Cardiac fibroblast (primary cell): ENCODE results near the gene CLDN22.

Experiments
- DNase-seq, 2 donors: peaks; one replicate each; pipeline versions ENCODE4 v3.0.0 to v3.0.0-alpha.2; 2010; ENCODE audit warnings: low read depth in 2 of 2
- H3K4me3 ChIP-seq, 2 donors: replicated peaks in 1 of 2; 1 replicate in 1 of 2; 2 replicates in 1 of 2; pipeline ENCODE4 v1.5.1; 2011; ENCODE audit warnings: low read depth in 2 of 2, low read length in 2 of 2, mild to moderate bottlenecking in 2 of 2, moderate library complexity in 1 of 2
- TF ChIP-seq, protein P1 (sequence below): IDR thresholded peaks from one replicate; pipeline ENCODE4 v1.5.1; 2011; ENCODE audit warnings: low read depth, mild to moderate bottlenecking, low read length, inconsistent platforms

Gene CLDN22

DNA sequence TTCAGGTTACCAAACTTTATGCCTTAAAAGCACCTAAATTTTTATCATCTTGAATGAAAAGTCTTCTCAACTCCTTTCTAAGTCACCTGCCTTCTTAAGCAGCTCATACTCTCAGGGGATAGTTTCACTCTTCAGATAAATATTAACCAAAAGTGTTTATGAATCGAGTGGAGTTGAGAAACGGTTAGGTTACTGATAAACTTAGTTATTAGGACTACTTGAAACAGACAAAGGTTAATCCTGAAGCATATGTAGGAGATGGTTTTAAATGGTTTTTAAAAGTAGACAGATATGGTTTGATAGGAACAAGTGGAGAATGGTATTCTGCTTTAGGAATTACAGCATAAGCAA lies 32.8 kb downstream of the CLDN22 start:
- TF ChIP-seq, protein P1, sequence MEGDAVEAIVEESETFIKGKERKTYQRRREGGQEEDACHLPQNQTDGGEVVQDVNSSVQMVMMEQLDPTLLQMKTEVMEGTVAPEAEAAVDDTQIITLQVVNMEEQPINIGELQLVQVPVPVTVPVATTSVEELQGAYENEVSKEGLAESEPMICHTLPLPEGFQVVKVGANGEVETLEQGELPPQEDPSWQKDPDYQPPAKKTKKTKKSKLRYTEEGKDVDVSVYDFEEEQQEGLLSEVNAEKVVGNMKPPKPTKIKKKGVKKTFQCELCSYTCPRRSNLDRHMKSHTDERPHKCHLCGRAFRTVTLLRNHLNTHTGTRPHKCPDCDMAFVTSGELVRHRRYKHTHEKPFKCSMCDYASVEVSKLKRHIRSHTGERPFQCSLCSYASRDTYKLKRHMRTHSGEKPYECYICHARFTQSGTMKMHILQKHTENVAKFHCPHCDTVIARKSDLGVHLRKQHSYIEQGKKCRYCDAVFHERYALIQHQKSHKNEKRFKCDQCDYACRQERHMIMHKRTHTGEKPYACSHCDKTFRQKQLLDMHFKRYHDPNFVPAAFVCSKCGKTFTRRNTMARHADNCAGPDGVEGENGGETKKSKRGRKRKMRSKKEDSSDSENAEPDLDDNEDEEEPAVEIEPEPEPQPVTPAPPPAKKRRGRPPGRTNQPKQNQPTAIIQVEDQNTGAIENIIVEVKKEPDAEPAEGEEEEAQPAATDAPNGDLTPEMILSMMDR = no peak
- no peak overlapping the region for H3K4me3 ChIP-seq
- DNase-seq = no peak

DNA sequence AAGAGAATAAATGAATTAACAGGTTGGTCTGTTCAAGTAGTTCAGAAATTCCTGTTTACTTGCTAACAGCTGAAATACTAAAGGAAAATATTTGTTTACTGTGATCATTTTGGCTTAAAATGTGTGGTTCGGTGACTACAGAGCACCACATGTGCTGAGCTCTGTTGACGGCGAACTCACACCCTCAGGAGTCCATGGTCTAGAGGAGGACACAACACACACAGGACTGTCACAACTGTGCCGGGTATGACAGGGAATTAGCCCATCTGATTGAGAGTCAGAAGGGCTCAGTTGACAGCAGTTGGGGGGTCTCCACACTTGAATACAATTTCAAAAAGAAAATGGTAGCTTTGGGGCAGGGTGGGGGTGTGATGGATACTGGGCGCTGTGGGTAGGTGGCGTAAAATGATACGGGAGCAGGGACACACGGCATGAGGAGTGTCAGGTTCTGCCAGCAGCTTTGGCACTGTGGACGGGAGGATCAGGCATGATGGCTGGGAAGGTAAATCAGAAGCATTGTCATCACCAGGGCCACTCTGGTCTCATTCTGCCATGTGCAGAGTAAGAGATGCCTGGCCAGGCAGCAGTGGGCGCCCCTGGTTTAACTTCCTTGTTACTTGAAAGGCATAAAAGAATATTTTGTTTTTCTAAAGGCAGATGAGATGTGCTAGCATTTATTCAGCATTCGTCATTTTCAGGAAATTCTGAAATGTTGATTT lies 33.3 kb downstream of the CLDN22 start:
- TF ChIP-seq, protein P1 = no peak
- DNase-seq = no peak
- H3K4me3 ChIP-seq = no peak overlapping the region

DNA sequence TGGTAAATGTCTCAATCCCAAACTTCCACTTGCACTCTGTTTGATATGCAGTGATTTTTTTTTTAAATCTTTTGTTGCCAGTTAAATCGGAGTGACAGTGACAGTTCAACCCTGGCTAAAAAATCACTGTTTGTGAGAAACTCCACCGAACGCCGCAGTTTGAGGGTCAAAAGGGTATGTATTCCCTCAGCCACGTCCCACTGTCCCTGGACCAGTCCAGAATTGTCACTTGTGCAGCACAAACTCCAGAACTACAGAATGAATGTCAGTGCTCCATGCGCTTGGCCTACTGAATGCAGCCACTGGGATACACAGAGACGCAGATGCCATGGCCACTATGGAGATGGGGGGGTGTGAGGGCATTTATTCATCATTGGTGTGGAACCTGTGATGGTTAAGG lies 34.2 kb downstream of the CLDN22 start:
- TF ChIP-seq, protein P1 = no peak
- no peak overlapping the region for H3K4me3 ChIP-seq
- DNase-seq = no peak

DNA sequence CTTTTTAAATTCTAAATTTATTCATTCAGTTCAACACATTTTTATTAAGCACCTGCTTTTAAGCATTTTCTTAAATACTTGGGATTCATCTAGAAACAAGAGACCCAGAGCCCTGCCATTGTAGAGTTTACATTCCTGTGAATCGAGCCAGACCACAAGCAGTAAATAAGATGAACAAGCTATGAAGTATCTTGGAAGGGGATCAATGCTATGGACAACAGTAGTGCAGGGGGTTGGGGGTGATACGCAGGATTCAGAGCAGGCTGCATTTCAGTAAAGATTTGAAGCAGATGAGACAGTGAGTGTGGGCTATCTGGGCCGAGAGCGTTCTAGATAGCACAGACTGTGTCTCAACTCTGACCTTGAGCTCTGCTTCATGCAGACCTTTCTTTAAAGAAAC lies 35.1 kb downstream of the CLDN22 start:
- H3K4me3 ChIP-seq = no peak overlapping the region
- peak in 1 of 2 donors; percentile 27 for DNase-seq
- TF ChIP-seq, protein P1 = no peak

DNA sequence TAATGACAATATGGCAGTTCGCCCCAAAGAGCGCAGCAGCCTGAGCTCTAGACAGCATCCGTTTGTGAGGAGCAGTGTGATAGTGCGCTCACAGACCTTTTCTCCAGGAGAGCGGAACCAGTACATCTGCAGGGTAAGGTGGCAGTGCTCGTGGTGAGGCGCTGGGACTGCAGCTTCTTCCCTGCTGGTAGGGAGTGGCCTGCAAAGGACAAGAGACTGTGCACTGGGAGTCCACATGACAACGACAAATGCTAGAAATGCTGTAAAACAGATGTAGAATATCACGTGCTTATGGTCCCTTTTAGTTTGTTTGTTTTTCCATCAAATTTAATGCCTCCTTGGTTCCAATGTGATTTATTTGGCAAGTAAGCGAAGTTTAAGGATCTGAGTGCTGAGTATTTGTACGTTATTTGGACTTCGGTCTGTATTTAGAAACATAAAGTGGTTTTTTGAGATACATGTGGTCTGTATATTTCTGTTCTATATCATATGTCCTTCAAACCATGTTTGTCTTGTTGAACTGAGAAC lies 35.8 kb downstream of the CLDN22 start:
- no peak for DNase-seq
- TF ChIP-seq, protein P1 = no peak
- H3K4me3 ChIP-seq = no peak overlapping the region

DNA sequence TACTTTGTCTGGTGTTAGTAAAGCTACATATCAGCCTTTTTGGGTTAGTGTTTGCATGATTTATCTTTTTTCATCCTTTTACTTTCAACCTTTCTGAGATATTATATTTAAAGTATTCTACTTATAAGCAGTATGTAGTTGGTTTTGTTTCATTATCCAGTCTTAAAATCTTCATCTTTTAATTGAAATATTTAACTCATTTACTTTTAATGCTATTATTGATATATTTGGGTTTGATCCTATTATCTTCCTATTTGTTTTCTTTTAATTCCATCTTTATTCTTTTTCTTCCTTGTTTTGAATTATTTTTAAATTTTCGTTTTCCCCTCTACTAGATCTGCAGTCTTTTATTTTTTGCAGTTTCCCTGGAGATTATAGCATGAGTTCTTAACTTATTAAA lies 44.0 kb downstream of the CLDN22 start:
- no peak for DNase-seq
- TF ChIP-seq, protein P1 = no peak
- H3K4me3 ChIP-seq = no peak overlapping the region

DNA sequence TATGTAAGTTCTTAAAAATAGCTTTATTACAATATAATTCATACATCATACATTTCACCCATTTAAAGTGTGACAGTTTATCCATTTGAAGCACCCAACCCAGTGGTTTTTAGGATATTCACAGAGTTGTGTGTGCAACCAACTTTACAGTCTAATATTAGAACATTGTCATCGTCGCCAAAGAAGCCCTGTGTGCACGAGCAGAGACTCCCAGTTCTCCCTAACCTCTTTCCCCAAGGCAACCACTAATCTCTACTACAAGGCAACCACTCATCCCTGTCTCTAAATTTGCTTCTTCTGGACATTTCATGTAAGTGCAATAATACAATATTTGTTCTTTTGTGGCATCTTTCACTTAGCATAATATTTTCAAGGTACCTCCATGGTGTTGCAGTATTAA lies 47.7 kb downstream of the CLDN22 start:
- TF ChIP-seq, protein P1 = no peak
- no peak overlapping the region for H3K4me3 ChIP-seq
- DNase-seq = no peak
